Stimulated activated CD4-positive, alpha-beta T cell treated with anti-CD3 and anti-CD28 coated beads, Interleukin-2, amount 100 ng/mL, for 4 hours (primary cell): ENCODE measurements around the gene ODR4.
A peak's percentile ranks its signal among the peaks of the same experiment; 100 is the strongest.
"Not testable (repeated sequence)": the region's sequence is repeated elsewhere in the genome, so short reads cannot be mapped to it uniquely, and the experiment has no call there.

Experiments
- DNase-seq: peaks from one replicate; pipeline ENCODE4 v3.0.0-alpha.2; 2020; ENCODE audit warnings: low read depth

Gene ODR4

DNA sequence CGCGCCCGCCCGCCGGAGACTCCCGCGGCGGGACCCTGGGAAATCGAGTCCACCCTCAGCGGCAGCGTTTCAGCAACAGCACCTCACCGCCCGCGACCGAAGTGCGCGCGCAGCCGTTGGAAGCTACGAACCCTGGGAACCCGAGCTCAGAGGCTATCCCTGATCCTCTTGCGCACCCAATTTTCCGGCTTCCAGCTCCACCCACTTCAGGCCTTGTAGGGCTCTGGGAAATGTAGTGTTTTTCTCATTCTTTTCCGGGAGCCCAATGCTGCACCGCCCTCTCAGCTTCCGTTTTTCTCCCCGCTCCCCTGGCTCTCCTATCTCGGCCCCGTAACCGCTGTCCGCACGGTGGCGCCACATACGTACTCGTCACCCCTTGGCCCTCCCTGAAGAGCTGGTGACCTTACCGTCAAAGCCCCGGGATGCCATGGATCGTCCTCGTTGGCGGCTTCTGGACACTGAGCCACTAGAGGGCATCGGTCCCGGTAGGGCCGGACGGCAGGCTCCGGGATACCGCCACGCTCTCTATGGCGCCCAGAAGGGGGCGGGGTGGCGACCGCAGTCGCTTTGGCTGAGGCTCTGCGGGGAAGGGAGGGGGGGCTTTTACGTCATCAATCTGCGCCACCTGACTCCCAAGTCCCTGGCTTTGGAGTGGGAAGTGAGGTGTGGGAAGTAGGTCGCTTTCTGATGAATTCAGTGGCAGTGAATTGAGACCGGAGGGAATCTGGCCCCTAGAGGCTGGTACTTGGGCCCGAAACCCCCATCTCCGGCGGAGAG, at the start of gene ODR4, which contains the start of gene TPR:
Gene ODR4 (plus strand): TSS at position 687 of the 777 bp plus-strand sequence. CDS start 3,948 bp downstream, outside the sequence.
Gene TPR (minus strand): TSS at position 102 of the 777 bp plus-strand sequence. CDS start 225 bp downstream, outside the sequence.
- peak; percentile 87 for DNase-seq

DNA sequence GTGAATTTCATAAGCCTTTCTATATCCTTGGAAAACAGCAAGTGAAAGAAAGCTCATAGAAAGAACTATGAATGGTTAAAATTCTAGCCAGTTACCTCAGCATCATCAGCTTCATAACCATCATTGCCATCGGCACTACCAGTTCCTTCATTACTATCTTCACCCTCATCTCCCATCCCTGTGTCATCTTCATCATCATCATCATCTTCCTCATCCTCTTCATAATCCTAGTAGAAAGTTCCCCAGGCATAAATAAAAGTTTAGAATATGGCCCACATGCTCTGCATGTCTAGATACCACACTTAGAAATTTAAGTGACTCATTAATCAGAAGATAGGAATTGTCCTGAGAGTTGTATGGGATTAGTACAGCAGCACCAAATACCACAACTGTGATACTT, 49.6 kb upstream of the ODR4 start:
- no peak for DNase-seq

DNA sequence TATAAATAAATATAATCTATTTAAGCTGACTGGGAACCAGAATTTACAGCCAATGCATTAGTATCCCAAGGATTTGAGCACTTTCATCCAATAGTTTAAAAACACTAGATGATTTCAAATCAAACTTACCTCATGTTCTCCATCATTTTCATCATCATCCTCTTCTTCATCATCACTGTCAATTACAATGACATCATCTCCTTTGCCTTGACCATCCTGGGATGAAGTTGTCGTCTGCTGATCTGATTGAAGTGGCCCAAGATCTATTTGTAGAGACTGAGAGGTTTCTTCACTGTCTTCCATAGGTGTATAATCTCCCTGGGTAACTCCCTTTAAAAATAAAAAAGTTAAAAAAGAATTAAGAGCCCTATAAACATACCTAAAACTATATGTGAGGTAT, 48.3 kb upstream of the ODR4 start:
- no peak for DNase-seq

DNA sequence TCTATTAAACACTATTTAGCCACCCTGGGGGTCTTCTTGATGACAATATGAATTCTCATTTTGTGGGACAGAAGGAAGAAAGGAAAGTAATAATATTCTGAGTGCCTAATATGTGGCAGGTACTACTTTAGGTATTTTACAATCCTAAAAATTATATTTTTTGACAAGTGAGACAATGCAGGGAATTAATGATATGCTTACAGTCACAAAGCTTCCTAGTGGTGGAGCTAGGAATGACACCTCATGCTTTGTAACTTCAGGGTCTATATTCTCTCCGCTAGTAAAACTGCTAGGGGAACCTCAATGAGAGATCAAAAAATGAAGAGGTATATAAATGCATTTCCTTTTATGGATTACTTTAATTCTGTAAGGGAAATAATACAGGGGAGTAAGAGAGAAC, 44.9 kb upstream of the ODR4 start:
- DNase-seq, result no peak

DNA sequence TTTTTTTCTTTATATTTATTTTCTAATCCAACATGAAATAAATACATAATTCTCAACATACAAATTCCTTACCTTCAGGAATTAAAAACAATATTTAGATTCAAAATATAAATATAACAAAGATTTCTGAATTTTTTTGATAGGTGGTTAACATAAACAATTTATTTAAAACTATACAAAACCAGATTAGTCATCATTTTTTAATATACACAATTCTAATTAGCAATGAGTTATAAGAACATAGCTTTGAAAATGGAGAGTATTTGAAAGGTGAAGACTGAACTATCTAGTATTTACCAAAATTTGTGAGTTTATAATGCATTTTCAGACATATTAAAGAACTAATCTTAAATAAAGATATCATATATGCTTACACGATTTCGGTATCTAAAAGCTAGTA, 38.1 kb upstream of the ODR4 start:
- DNase-seq, result no peak

DNA sequence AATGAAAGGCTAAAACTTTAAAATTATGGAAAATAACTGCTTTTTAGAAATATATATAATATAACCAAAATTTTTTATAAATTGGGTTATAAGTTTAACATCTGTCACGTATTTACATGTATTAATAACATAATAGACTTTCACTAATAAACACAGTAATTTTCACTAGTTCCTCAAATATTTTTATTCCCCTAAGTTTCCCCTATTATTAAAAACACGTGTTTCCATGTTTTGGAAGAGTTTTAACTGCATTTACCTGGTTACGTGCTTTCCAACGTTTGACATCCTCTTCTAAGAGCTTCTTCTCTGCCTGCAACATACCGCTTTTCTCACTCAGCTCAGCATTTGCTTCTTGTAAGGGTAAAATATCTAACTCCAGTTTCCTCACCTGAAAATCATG, 34.9 kb upstream of the ODR4 start:
- DNase-seq, result no peak

DNA sequence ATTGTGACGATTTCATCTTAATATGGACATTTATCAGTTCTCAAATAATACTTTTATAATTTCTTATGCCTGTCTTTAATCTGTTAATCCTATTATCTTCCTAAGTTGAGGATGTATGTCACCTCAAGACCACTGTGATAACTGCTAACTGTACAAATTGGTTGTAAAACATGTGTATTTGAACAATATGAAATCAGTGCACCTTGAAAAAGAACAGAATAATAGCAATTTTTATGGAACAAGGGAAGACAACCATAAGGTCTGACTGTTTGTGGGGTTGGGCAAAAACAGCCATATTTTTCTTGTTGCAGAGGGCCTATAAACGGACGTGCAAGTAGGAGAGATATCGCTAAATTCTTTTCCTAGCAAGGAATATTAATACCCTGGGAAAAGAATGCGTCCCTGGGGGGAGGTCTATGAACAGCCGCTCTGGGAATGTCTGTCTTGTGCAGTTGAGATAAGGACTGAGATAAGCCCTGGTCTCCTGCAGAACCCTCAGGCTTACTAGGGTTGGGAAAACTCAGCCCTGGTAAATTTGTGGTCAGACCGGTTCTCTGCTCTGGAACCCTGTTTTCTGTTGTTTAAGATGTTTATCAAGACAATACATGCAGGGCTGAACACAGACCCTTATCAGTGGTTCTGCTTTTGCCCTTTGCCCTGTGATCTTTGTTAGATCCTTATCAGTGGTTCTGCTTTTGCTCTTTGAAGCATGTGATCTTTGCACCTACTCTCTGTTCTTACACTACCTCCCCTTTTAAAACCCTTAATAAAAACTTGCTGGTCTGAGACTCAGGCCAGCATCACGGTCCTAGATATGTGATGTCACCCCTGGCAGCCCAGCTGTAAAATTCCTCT, 27.6 kb upstream of the ODR4 start:
- DNase-seq, result not testable (repeated sequence)

DNA sequence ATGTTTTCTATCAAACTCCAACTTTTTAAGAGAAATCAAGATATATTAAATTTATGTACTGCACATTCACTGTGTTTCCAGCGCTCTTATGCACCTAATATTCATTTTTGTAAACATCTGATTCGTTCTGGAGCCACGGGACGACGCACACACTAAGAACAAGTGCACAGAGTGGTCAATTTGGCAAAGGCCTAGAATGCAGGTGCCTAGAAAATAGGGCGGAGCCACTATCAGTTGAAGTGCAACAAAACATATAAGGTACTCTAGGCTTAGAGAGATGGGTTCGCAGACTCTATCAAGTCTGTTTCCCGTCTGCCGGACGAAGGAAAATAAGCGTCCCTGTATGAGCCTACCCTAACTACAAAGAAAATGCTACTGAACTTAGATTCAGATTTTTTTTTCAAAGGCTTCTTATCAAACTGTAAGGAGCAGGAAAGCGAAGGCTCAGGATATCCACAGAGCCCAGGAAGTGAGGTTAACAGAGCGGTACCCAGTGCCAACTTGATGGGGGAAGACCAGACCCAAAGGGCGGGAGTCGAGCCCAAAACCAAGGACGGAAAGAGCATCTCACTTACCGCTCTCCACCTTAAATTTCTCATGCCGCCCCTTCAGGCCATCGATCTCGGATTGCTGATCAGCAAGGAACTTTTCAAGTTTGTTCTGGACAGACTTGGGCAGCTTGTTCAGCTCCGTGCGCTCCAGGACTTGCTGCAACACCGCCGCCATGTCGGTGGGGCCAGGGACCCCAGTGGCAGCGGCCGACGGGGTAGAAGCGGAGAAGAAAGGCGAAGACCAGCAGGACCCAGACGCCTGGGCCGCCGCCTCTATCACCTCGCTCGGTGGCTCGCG, 1.1 kb upstream of the ODR4 start:
- DNase-seq, result no peak

DNA sequence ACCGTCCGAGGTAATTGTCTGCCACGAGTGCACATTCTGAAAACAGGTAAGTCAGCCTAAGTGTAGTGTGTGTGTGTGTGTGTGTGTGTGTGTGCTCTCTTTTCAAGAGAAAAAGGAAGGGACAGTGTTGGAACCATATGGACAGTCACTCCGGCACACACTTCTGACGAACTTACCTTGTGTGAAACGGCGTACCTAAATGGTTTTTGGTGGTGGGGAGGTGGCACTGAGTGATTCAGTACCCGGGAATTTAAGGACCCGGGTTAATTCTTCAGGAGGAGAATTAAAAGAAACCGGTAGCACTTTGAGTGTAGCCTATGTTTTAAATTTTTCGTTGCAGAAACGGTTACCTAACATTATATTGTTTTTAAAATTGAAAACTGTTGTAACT, 286 bp downstream of the ODR4 start:
- DNase-seq, result no peak

DNA sequence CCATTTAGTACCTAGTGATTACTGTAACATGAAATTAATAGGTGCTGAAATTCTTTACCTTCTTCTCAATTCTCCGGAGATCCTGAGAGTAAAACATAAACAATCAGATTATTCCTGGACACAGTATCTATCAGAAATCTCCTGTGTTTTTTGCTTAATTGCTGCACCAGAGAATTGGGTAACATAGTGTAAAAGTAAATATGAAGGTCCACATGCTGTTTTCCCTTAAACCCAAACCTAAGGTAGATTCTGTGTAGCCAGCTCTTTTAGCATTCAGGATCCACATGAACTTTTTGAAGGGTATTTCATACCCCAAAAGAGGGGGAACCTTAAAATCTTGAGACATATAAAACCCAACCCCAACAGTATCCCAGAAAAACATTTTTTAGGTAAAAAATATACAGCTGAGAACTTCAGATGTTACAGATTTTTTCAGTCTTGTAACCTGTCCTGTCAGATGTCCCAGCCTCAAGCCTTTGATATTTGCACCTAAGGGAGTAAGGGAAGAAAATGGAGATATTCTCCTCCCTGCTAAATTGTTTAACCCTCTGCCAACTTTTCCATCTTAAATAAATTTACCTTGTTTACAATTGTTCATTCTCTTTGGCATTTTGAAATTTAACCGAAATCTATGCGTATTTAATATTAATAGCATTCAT, 11.2 kb downstream of the ODR4 start:
- DNase-seq, result no peak

DNA sequence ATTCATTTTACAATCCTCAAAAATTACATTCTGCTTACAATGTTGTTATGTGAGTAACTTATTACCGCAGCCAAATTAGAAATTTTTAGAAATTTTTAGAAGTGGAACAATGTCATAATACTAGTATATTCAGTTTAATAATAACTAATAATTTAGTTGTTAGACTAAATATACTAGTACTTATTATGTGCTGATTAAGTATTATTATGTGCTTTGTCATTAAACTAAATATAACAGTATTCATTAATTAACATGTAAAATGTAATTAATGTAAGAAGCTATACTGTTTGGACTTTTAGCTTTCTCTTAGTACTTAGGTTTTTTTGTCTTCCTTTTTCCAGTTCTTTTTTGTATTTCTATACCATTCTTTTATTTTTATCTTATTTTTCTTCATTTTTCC, 15.3 kb downstream of the ODR4 start:
- no peak for DNase-seq

DNA sequence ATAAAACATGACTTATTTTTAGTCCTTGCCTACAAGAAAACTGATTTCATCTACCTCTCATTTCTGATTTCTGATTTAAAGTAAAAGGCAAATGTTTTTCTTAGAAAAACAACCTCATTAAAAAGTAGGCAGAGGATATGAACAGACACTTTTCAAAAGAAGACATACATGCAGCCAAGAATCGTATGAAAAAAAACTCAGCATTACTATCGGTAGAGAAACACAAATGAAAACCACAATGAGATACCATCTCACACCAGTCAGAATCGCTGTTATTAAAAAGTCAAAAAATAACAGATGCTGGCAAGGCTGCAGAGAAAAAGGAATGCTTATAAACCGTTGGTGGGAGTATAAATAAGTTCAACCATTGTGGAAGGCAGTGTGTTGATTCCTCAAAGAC, 16.2 kb downstream of the ODR4 start:
- DNase-seq, result no peak

DNA sequence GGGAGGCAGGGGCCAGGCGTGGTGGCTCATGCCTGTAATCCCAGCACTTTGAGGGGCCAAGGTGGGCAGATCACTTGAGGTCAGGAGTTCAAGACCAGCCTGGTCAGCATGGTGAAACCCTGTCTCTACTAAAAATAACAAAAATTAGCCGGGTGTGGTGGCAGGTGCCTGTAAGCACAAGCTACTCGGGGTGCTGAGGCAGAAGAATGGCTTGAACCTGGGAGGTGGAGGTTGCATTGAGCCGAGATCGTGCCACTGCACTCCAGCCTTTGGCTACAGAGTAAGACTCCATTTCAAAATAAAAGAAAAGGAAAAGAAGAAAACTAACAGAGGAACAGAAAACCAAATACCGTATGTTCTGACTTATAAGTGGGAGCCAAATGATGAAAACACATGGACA, 17.1 kb downstream of the ODR4 start:
- not testable (repeated sequence) for DNase-seq

DNA sequence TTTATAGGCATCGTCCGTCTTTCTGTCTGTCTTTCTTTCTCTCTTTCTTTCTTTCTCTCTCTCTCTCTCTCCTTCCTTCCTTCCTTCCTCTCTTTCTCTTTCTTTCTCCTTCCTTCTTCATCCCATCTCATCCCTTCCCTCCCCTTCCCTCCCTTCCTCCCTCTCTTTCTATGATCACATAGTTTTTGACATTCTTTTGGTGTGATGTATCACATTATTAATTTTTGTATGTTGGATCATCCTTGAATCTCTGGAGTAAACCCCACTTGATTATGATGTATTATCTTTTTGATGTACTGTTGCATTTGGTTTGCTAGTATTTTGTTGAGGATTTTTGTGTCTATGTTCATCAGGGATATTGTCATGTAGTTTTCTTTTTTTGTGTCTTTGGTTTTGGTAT, 25.8 kb downstream of the ODR4 start:
- DNase-seq, result not testable (repeated sequence)

DNA sequence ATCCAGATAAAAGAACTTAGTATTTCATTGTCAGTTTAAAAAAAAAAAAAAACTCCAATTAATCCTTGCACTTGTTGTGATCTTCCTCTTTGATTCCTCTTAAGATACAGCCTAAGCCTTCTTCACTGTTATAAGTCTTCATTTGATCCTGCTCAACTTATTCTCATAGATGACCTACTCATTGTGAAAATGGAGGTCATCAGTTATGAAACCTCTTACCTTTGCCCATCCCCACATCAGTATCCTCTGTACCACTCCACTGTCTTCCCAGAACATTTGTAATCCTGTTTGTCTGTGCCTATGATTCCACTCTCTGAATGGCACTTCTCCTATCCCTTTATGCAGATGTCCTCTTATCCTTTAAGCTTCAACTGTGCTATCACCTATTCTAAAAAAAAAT, 28.0 kb downstream of the ODR4 start:
- DNase-seq, result no peak

DNA sequence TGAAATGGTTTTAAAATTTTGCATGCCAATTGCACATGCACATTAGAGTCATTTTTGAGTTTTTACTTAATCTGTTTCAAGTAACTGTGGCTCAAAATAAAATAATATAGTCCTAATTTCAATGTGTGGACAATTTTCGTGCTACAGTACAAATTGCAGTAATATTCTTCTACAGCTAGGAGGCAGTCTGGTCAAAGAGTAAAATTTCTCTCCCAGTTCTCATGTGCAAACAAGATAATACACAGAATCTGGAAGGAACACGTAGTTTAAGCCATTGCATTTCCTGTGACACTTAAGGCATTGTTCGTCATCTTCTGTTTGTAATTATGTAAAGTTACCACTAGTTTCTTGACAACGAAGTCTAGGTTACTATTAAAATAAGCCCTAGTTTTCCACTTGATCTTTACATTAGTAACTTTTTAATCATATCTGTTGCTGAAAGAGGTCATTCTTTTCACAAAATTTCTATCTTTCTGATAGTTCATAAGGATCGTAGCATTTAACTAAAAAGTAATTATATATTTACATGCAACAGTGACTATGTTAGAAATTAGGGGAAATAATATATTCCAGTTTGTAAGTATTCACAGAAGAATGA, 28.9 kb downstream of the ODR4 start:
- DNase-seq, result no peak

DNA sequence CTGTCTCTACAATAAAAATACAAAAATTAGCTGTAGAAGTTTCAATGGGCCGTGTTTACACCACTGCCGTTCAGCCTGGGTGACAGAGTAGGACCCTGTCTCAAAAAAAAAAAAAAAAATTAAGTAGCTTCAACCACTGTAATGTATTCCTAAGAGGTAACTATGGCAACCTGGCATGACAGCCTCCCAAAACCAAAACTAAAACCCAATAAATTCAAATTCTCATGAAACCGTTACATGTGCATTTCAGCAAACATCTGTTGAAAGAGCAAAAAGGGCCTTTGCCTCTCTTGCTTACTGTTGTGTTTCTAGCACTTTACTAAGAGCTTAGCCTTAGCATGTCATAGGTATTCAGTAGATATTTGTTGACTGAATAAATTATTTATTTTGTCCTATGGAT, 33.5 kb downstream of the ODR4 start:
- no peak for DNase-seq

DNA sequence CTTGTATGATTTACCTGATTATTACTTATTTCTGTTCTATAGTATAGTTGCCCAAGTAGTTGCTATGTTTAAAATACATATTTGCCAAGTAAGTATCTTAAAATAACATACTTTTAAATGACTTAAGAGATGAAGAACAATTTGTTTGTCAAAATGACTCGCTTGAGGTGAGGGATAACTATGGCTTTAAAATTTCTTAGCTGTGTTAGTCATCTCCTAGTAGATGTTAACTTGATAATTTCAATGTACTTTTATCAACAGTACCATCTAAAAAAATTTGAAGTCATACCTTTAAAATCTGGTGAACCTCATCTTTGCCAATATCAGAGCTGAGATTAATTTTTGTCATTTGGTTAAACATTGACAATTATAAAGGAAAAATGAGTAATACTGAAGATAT, 37.7 kb downstream of the ODR4 start:
- no peak for DNase-seq

DNA sequence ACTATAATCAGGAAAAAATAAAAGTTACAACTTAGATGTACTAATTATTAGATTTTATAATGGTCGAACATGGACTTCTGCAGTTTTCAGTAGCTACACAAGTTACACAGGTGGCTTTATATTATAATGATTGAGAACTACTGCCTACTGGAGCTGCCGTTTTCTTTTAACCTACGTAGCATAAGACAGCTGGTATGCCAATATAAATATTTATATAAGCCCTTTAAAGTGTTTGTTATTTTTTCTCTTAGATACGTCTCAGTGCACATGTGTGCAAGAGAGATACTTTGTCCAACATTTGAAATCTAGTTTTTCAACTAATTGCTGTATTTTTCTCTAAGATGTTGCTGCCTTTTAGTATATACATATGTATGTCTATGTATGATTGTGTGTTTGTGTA, 42.9 kb downstream of the ODR4 start:
- no peak for DNase-seq

DNA sequence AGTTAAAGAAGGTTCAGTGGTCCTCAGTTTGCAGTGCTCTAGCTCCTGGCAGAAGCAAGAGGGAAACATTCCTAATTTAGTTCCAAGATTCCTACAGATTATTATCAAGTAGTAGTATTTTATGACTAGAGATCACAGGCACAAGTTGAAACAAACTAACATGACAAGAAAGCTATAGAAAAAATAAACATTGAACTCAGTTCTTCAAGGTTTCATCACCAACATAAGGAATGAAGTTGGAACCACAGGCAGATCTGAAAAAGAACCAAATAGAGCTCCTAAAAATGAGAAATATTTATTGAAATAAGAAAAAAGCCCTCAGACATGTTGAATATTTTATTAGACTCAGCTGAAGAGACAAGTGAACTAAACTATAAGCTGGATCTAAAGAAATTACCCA, 44.7 kb downstream of the ODR4 start:
- no peak for DNase-seq

DNA sequence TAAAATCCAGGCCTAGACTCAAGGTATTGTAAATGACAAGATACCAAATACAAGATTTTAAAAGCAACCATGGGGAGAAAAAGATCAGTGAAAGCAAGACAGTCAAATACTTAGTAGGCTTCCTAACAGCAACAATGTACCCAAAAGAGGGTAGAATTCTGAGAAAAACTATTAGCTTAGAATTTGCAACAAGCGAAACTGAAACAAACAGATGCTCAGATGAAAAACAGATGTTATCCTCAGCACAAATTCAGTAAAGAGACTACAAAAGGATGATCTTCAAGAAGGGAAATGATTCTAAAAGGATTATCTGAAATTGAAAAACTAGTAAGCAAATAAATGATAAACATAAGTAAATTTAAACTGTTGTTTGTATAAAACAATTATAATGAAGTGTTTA, 45.3 kb downstream of the ODR4 start:
- DNase-seq, result no peak
